IPS-20b (cell line): ENCODE results near the gene BEST1.
"Not testable (repeated sequence)": the region's sequence is repeated elsewhere in the genome, so short reads cannot be mapped to it uniquely, and the experiment has no call there.

Source experiments
- H3K27ac ChIP-seq: one replicate; pipeline ENCODE4 v1.5.1; 2013; ENCODE audit warnings: low read length
- H3K27me3 ChIP-seq: 2 replicates; pipeline ENCODE4 v1.6.1; 2013; ENCODE audit warnings: mild to moderate bottlenecking, low read length, inconsistent platforms; ENCODE audit not compliant: insufficient read depth
- H3K36me3 ChIP-seq: 2 replicates; pipeline ENCODE4 v1.6.1; 2013; ENCODE audit warnings: low read depth, mild to moderate bottlenecking, inconsistent platforms, low read length, moderate library complexity; ENCODE audit not compliant: insufficient read depth
- H3K4me1 ChIP-seq: 2 replicates; pipeline ENCODE4 v1.6.1; 2013; ENCODE audit warnings: mild to moderate bottlenecking, control low read depth, inconsistent platforms, low read length, moderate library complexity; ENCODE audit not compliant: insufficient read depth
- H3K4me3 ChIP-seq: 2 replicates; pipeline ENCODE4 v1.5.1; 2013; ENCODE audit warnings: mild to moderate bottlenecking, low read length, inconsistent platforms
- H3K9ac ChIP-seq: 2 replicates; pipeline ENCODE4 v1.6.1; 2013; ENCODE audit warnings: low read depth, mild to moderate bottlenecking, inconsistent platforms, low read length, moderate library complexity
- H3K9me3 ChIP-seq: 2 replicates; pipeline ENCODE4 v1.6.1; 2013; ENCODE audit warnings: mild to moderate bottlenecking, low read depth, low read length, inconsistent platforms; ENCODE audit not compliant: insufficient read depth

The BEST1 gene

DNA sequence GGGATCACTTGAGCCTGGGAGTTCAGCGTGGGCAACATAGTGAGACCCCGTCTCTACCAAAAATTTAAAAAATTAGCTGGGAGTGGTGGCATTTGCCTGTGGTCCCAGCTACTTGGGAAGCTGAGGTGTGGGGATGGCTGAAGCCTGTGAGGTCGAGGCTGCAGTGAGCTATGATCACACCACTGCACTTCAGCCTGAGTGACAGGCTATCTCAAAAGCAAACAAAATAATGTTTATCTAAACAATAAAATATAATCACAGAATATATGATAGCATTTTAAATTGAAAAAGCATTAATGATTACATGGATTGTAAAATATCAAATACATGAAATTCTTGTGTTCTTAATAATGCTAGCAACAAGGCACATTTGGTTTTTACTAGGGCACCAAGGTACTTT is 2.7 kb downstream of the BEST1 start:
- Histone ChIP-seq H3K4me1 (no peaks in the 10 kb centered on the region; the same call in 1 of the 2 replicates), H3K9me3 (no peaks in the 10 kb centered on the region)

DNA sequence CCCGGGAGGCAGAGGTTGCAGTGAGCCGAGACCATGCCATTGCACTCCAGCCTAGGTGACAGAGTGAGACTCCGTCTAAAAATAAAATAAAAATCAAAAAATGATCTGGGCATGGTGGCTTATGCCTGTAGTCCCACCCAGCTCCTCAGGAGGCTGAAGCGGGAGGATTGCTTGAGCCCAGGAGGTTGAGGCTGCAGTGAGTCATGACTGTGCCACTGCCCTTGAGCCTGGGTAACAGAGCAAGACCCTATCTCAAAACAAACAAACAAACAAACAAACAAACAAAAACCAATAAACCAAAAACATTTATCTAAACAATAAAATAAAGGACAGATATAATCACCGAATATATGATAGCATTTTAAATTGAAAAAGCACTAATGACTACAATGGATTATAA is 3.5 kb downstream of the BEST1 start:
- not testable (repeated sequence) for H3K9ac ChIP-seq, H3K27ac ChIP-seq, H3K9me3 ChIP-seq, H3K36me3 ChIP-seq, H3K4me1 ChIP-seq, H3K4me3 ChIP-seq
- H3K27me3 ChIP-seq = peaks cover 34% of the 10 kb centered on the region

More for the DNA sequence above, 2.7 kb downstream of the BEST1 start:
- Histone ChIP-seq H3K27me3 (peaks cover 34% of the 10 kb centered on the region), H3K4me3 (no peak overlapping the region), H3K36me3 (no peaks in the 10 kb centered on the region), H3K9ac (no peak overlapping the region), H3K27ac (no peak overlapping the region)

GRCh38 chr11:61954106-61954850 is 4.1 kb downstream of the BEST1 start:
- Histone ChIP-seq H3K9me3 (no peaks in the 10 kb centered on the region), H3K4me1 (no peaks in the 10 kb centered on the region; the same call in 1 of the 2 replicates), H3K27ac (no peak overlapping the region), H3K9ac (no peak overlapping the region; the same call in 1 of the 2 replicates), H3K4me3 (peak overlapping the region; percentile 52; the same call in 1 of the 2 replicates), H3K36me3 (no peaks in the 10 kb centered on the region), H3K27me3 (peaks cover 34% of the 10 kb centered on the region)

DNA sequence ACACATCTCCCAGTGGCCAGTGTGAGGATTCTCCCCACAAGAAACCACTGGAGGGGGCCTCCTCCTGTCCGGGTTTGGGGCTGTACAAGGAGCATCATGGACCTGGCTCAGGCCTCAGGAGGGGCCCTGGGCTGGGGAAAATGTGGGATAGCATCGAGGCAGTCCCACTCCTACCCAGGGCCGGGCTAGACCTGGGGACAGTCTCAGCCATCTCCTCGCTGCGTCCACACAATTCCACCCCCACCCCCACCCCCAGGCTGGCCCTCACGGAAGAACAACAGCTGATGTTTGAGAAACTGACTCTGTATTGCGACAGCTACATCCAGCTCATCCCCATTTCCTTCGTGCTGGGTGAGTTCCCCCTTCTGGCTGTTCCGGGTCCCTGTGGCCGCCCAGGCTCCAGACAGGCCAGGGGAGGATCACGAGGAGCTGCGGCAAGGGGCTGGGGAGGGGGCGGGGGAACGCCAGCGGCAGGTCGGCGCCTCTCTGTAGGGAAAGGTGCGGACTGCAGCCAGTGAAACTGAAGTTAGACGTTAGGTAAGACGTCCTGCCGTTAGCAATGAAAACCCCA is 4.8 kb downstream of the BEST1 start:
- Histone ChIP-seq H3K4me3 (peak overlapping the region; percentile 52), H3K9ac (no peak overlapping the region; the same call in 1 of the 2 replicates), H3K9me3 (no peaks in the 10 kb centered on the region), H3K36me3 (no peaks in the 10 kb centered on the region), H3K27ac (no peak overlapping the region), H3K4me1 (no peaks in the 10 kb centered on the region; the same call in 1 of the 2 replicates), H3K27me3 (peaks cover 34% of the 10 kb centered on the region)

GRCh38 chr11:61955422-61956135 is 5.4 kb downstream of the BEST1 start:
- peak overlapping the region; percentile 52 for H3K4me3 ChIP-seq
- no peak overlapping the region for H3K9ac ChIP-seq

GRCh38 chr11:61956191-61957020 is 6.3 kb downstream of the BEST1 start:
- peaks cover 34% of the 10 kb centered on the region for H3K27me3 ChIP-seq
- H3K4me3 ChIP-seq = peak overlapping the region; percentile 52; the same call in 1 of the 2 replicates
- no peaks in the 10 kb centered on the region for H3K36me3 ChIP-seq
- H3K27ac ChIP-seq = no peak overlapping the region
- no peaks in the 10 kb centered on the region; the same call in 1 of the 2 replicates for H3K4me1 ChIP-seq
- no peak overlapping the region for H3K9ac ChIP-seq
- H3K9me3 ChIP-seq = no peaks in the 10 kb centered on the region

More at GRCh38 chr11:61955422-61956135, 5.4 kb downstream of the BEST1 start:
- H3K36me3 ChIP-seq = no peaks in the 10 kb centered on the region
- H3K27ac ChIP-seq = no peak overlapping the region
- no peaks in the 10 kb centered on the region; the same call in 1 of the 2 replicates for H3K4me1 ChIP-seq
- no peaks in the 10 kb centered on the region for H3K9me3 ChIP-seq
- peaks cover 34% of the 10 kb centered on the region for H3K27me3 ChIP-seq

DNA sequence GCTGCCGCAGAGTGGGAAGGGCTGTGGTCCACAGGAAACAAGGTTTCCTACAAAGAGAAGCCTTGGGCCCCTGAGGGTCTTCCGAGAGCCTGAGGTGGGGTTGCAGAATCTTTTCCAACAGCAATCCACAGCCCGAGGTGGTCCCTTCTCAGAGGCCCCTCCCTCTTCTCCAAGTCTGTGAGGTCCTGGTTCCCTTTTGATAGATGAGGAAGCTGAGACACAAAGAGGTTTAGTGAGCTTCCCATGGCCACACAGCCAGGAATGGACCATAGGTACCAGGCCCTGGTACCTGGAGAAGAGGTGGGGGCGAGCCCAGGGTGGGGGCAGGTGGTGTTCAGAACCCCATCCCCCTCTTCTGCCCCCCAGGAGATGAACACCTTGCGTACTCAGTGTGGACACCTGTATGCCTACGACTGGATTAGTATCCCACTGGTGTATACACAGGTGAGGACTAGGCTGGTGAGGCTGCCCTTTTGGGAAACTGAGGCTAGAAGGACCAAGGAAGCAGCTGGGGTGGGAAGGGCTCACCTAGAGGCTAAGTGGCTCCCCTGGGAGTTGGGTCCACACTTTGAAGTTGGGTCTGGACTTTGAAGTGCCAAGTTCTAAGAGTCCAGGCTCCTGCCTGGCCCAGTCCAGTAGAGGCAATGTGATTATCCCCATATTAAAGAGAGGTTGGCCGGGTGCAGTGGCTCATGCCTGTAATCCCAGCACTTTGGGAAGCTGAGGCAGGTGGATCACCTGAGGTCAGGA is 7.0 kb downstream of the BEST1 start:
- Histone ChIP-seq H3K4me1 (no peaks in the 10 kb centered on the region; the same call in 1 of the 2 replicates), H3K27me3 (peaks cover 34% of the 10 kb centered on the region), H3K9ac (no peak overlapping the region), H3K9me3 (no peaks in the 10 kb centered on the region), H3K27ac (no peak overlapping the region), H3K4me3 (no peak overlapping the region), H3K36me3 (no peaks in the 10 kb centered on the region)

DNA sequence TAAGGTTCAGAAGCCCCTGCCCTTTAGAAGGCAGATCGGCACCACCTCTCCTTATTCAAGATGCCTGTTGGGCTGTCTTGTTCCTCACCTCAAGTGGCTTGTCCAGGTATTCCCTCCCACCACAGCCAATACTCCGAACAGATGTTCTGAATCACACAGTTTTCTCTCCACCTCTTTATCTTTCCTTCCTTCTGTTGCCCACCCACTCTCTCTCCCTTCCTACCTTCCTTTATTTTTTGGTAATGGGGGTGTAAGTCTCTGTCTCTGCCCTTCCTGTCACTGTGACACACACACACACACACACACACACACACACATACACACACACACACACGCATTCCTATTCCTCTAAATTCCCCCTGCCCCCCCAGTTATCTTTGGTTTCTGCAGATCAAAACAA is 8.4 kb downstream of the BEST1 start:
- no peak overlapping the region for H3K27ac ChIP-seq

DNA sequence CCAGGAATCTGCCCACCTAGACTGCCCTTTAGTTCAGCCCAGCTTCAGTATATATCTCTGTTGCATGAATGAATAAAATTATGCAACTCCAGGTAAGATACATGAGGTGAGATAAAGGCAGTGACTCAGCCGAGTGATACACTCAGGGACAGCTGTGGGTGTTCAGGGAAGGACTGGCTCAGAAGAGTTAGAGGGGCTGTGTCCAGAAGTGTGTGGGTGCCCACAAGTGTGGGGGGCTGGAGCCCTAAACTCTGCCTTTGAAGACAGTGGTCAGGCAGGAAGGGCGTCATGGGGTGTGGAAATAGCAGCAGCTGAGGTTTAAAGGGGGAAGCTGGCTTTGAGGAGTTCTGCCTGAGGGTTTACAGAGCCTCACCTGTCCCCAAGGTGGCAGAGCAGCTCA is 9.0 kb downstream of the BEST1 start:
- peaks cover 30% of the 10 kb centered on the region for H3K27me3 ChIP-seq
- H3K9ac ChIP-seq = no peak overlapping the region
- H3K36me3 ChIP-seq = peaks cover 16% of the 10 kb centered on the region
- no peak overlapping the region for H3K4me3 ChIP-seq
- H3K9me3 ChIP-seq = no peaks in the 10 kb centered on the region
- no peak overlapping the region for H3K27ac ChIP-seq
- no peaks in the 10 kb centered on the region; the same call in 1 of the 2 replicates for H3K4me1 ChIP-seq

More for the DNA sequence above, 8.4 kb downstream of the BEST1 start:
- Histone ChIP-seq H3K4me3 (no peak overlapping the region), H3K9ac (no peak overlapping the region), H3K9me3 (no peaks in the 10 kb centered on the region), H3K36me3 (peaks cover 10% of the 10 kb centered on the region; the same call in 1 of the 2 replicates), H3K4me1 (no peaks in the 10 kb centered on the region; the same call in 1 of the 2 replicates), H3K27me3 (peaks cover 34% of the 10 kb centered on the region)

GRCh38 chr11:61959678-61960077 is 9.5 kb downstream of the BEST1 start:
- H3K4me3 ChIP-seq = no peak overlapping the region
- no peak overlapping the region for H3K9ac ChIP-seq
- no peaks in the 10 kb centered on the region for H3K9me3 ChIP-seq
- H3K27ac ChIP-seq = no peak overlapping the region
- no peaks in the 10 kb centered on the region; the same call in 1 of the 2 replicates for H3K4me1 ChIP-seq
- peaks cover 25% of the 10 kb centered on the region for H3K27me3 ChIP-seq
- H3K36me3 ChIP-seq = peaks cover 21% of the 10 kb centered on the region
